ENCODE results near the gene RPL39.

GRCh38 chrX:119791437-119792231 is at the start of gene RPL39:
- TF ChIP-seq, protein P1, sequence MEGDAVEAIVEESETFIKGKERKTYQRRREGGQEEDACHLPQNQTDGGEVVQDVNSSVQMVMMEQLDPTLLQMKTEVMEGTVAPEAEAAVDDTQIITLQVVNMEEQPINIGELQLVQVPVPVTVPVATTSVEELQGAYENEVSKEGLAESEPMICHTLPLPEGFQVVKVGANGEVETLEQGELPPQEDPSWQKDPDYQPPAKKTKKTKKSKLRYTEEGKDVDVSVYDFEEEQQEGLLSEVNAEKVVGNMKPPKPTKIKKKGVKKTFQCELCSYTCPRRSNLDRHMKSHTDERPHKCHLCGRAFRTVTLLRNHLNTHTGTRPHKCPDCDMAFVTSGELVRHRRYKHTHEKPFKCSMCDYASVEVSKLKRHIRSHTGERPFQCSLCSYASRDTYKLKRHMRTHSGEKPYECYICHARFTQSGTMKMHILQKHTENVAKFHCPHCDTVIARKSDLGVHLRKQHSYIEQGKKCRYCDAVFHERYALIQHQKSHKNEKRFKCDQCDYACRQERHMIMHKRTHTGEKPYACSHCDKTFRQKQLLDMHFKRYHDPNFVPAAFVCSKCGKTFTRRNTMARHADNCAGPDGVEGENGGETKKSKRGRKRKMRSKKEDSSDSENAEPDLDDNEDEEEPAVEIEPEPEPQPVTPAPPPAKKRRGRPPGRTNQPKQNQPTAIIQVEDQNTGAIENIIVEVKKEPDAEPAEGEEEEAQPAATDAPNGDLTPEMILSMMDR (IDR thresholded peaks at IDR 0.05; ENCODE audit: low read depth, low read length, missing input control) = no peak
- TF ChIP-seq, protein P2, sequence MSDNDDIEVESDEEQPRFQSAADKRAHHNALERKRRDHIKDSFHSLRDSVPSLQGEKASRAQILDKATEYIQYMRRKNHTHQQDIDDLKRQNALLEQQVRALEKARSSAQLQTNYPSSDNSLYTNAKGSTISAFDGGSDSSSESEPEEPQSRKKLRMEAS (IDR thresholded peaks at IDR 0.05) = no peak
- TF ChIP-seq YY1 (IDR thresholded peaks at IDR 0.05) (peak; percentile 86), FOXA1 (IDR thresholded peaks at IDR 0.05) (no peak), TAF1 (conservative IDR thresholded peaks at IDR 0.05) (peak; percentile 94), SP1 (IDR thresholded peaks at IDR 0.05) (peak; percentile 32), JUND (IDR thresholded peaks at IDR 0.05) (peak in 1 of 2 donors; percentile 8), REST (IDR thresholded peaks at IDR 0.05) (peak; percentile 94), EGR1 (IDR thresholded peaks at IDR 0.05; ENCODE audit: low read depth in 2 of 2) (no peak), RAD21 (IDR thresholded peaks at IDR 0.05) (no peak), GABPA (IDR thresholded peaks at IDR 0.05 in 1 of 2, conservative IDR thresholded peaks at IDR 0.05 in 1 of 2) (peak in 1 of 2 donors; percentile 48), ATF3 (IDR thresholded peaks at IDR 0.05) (no peak), RXRA (IDR thresholded peaks at IDR 0.05) (peak; percentile 4 to 7), HNF4A (conservative IDR thresholded peaks at IDR 0.05) (no peak)

Data from liver (tissue), 3 donors.